Skeletal muscle tissue (tissue), 4 donors: ENCODE measurements around the gene RS1. TPM values are rescaled to one million over a fixed set of nuclear protein-coding genes. Genes with fewer than 3 reads are reported as not detected.

Experiments used
- H3K27ac ChIP-seq: one replicate; pipeline ENCODE4 v1.7.0; 2013; ENCODE audit warnings: mild to moderate bottlenecking, low read depth, low read length, inconsistent platforms
- H3K27me3 ChIP-seq, 3 donors: one replicate each; pipeline ENCODE4 v1.7.0; 2013; ENCODE audit warnings: low read length in 3 of 3; ENCODE audit not compliant: control insufficient read depth in 3 of 3, insufficient read depth in 3 of 3
- H3K36me3 ChIP-seq, 3 donors: one replicate each; pipeline ENCODE4 v1.7.0; 2013; ENCODE audit warnings: low read length in 3 of 3; ENCODE audit not compliant: control insufficient read depth in 3 of 3, insufficient read depth in 3 of 3
- H3K4me1 ChIP-seq, 3 donors: one replicate each; pipeline ENCODE4 v1.7.0; 2013; ENCODE audit warnings: low read length in 3 of 3, mild to moderate bottlenecking in 3 of 3; ENCODE audit not compliant: control insufficient read depth in 3 of 3, insufficient read depth in 3 of 3
- H3K4me3 ChIP-seq, 3 donors: one replicate each; pipeline ENCODE4 v1.7.0; 2013; ENCODE audit warnings: low read length in 3 of 3
- H3K9ac ChIP-seq, 3 donors: one replicate each; pipeline ENCODE4 v1.7.0; 2013; ENCODE audit warnings: low read length in 3 of 3, mild to moderate bottlenecking in 3 of 3, moderate library complexity in 2 of 3, low read depth in 1 of 3
- H3K9me3 ChIP-seq, 3 donors: one replicate each; pipeline ENCODE4 v1.7.0; 2013; ENCODE audit warnings: low read length in 3 of 3; ENCODE audit not compliant: control insufficient read depth in 3 of 3
- total RNA-seq: library from RNA; depleted of rRNA; stranded (reverse); fragments of >200 nt; gene quantifications from one replicate; pipeline ENCODE4 v1.2.3, GENCODE V29; 2014
- donor health status: Osteomylitis.

RS1 gene
- total RNA-seq, 1 donor from 2014 or later: under 0.01 TPM

DNA sequence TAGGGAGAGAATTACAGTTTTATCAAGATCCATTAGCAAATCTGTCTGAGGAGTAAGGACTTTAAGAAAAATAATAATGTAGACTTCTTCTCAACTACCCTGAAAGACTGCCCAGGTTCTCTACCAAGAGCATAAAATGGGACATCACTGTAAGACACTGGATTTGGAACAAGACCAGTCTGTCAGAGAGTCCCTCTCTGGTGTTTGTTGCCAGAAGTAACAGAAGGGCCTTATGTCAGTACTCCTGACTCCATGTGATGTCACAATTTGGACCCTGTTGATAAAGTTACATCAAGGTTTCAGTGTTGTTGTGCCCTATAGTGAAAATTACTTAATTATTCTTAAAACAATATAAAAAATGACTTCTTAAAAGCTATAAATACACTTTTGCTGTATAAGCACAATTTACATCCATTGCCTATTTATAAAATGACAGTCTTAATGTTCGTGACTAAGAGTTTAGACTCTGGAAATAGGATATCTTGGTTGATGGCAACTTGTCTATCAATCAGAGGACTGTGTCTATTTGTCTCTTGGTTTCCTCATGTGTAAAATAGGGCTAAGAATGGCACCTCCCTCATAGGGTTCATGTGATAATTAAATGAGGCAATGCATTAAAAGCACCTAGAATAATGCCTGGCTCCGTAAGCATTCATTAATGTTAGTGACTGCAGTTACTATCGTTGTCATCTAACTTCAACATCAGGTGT, 57.8 kb downstream of the RS1 start:
- Histone ChIP-seq H3K9ac (no peak overlapping the region), H3K4me3 (no peak overlapping the region), H3K27ac (no peak overlapping the region), H3K27me3 (no peaks in the 10 kb centered on the region), H3K9me3 (no peaks in the 10 kb centered on the region), H3K36me3 (peaks cover 0 to 4% (median 3%) of the 10 kb centered on the region in 3 donors), H3K4me1 (no peaks in the 10 kb centered on the region)

GRCh38 chrX:18607966-18608365, 63.9 kb downstream of the RS1 start:
- no peak overlapping the region for H3K27ac ChIP-seq
- H3K4me3 ChIP-seq: no peak overlapping the region
- no peaks in the 10 kb centered on the region for H3K9me3 ChIP-seq
- no peak overlapping the region for H3K9ac ChIP-seq
- H3K27me3 ChIP-seq: peaks cover 0 to 4% (median 0%) of the 10 kb centered on the region in 3 donors
- peaks cover 3 to 11% (median 5%) of the 10 kb centered on the region in 3 donors for H3K36me3 ChIP-seq
- no peaks in the 10 kb centered on the region for H3K4me1 ChIP-seq

DNA sequence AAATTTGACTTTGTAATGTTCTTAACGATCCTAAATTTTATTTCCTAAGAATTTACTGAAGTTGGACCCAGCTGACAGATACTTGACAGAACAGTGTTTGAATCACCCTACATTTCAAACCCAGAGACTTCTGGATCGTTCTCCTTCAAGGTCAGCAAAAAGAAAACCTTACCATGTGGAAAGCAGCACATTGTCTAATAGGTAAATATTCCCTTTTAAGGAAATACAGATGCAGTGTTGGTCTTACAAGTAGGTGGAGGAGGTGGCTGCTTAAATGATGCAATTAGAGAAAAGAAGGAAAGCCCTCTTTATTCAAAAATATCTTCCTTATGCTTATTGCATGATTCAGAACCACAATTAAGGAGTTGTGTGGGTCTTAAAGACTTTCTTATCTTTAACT, 73.5 kb downstream of the RS1 start:
- Histone ChIP-seq H3K27ac (no peak overlapping the region), H3K4me3 (no peak overlapping the region), H3K9ac (no peak overlapping the region), H3K9me3 (no peaks in the 10 kb centered on the region), H3K36me3 (peaks cover 0 to 3% (median 0%) of the 10 kb centered on the region in 3 donors), H3K27me3 (no peaks in the 10 kb centered on the region), H3K4me1 (no peaks in the 10 kb centered on the region)

- H3K27me3 ChIP-seq: no peaks in the 10 kb centered on the region
- no peak overlapping the region for H3K4me3 ChIP-seq
- no peak overlapping the region for H3K9ac ChIP-seq
- no peak overlapping the region for H3K27ac ChIP-seq
- H3K36me3 ChIP-seq: peaks cover 0 to 3% (median 0%) of the 10 kb centered on the region in 3 donors
- no peaks in the 10 kb centered on the region for H3K4me1 ChIP-seq
- H3K9me3 ChIP-seq: no peaks in the 10 kb centered on the region
Observed at GRCh38 chrX:18596096-18596495, 75.8 kb downstream of the RS1 start.

DNA sequence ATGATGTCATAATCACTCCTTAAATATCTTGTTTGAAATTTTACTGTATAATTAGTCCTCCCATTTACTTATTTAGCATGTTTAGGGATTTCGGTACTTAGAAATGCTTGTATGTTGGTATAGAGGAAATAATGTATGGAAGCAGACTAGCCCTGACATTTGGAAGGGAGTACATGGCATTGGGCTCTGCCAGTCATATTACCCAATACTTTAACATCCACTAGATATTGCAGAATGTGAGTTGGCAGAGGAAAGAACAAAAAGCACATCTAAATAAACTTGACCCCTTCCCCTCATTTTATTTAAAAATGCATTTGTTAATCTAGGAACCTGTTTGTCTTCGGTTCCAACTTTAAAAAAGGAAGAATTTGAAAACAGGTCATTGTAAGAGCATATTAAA, 77.8 kb downstream of the RS1 start:
- Histone ChIP-seq H3K27me3 (no peaks in the 10 kb centered on the region), H3K36me3 (no peaks in the 10 kb centered on the region), H3K9me3 (no peaks in the 10 kb centered on the region), H3K27ac (no peak overlapping the region), H3K4me3 (no peak overlapping the region), H3K9ac (no peak overlapping the region), H3K4me1 (no peaks in the 10 kb centered on the region)

- Histone ChIP-seq H3K9me3 (no peaks in the 10 kb centered on the region), H3K4me3 (no peak overlapping the region), H3K9ac (no peak overlapping the region), H3K27ac (no peak overlapping the region), H3K4me1 (no peaks in the 10 kb centered on the region), H3K36me3 (no peaks in the 10 kb centered on the region), H3K27me3 (no peaks in the 10 kb centered on the region)
Observed at GRCh38 chrX:18591834-18592233, 80.1 kb downstream of the RS1 start.

Other genes with a start within 250 kb of the RS1 start
- 4.2 TPM for gene CDKL5, start 246.5 kb downstream of the RS1 start, total RNA-seq
- gene PPEF1, start 35.5 kb upstream of the RS1 start, total RNA-seq: 1.0 TPM